NCI-H526 (cell line): ENCODE measurements around the gene UNK.
"Not testable (repeated sequence)": the region's sequence is repeated elsewhere in the genome, so short reads cannot be mapped to it uniquely, and the experiment has no call there.

ENCODE experiments used
- DNase-seq, 2 experiments: peaks; one replicate each; lab custom pipeline; 2025; lab: John Stamatoyannopoulos, UW

Gene UNK

DNA sequence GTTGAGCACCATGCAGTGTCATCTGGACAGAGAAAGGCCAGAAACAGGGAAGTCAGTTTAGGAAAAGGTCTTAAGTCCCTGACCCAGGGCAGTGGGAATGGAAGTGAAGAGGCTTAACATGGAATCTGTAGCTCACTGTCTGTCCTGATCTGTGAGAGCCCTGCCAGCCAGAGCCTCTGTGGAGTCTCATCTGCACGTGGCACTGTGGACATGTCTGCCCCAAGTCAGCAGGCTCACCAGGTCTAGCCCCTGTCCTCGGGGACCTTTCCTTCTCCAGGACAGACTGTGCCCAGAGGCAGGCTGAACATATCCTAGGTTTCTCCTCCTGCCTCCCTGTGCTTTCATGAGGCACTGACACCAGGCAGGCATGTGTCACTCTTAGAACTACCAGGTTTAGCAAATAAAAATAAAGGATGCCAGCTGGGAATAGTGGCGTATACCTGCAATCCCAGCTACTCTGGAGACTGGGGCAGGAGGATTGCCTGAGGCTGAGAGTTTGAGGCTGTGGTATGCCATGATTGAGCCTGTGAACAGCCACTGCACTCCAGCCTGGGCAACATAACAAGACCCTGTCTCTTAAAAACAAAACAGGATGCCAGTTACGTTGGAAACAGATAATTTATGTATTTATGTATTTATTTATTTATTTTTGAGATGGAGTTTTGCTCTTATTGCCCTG, 22.4 kb downstream of the UNK start:
- no peak for DNase-seq

DNA sequence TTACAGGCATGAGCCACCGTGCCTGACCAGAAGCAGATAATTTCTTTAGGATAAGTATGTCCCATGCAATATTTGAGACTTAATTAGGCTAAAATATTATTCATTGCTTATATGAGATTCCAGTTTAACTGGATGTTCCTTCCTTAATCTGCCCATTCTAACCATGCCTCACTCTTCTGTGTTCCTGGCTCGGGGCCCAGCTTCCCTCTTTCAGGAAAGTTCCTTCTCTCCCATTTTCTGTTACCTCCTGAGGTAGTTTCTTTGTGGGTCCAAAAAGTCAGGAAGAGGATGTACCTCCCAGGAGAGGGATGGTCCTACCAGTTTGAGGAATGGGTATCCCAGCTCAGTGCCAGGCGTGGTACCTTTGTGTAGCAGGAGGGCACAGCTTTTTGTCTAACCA, 23.3 kb downstream of the UNK start:
- DNase-seq: no peak

DNA sequence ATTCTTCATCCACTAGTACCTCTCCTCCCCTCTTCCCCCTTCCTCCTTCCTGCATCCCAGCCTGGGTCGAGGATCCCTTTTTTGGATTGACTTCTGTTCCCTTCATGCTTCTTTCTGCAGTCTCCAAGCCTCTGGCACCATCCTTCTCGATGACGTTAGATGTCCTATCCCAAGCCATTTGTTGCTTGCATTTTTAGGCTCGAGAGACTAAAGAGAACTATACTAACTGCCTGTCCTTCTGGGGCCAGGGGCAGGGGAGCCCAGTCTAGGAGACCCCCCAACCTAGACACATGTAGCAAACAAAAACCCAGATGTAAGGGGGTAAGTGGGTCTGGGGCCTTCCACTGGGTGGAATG, 23.9 kb downstream of the UNK start:
- DNase-seq: no peak

DNA sequence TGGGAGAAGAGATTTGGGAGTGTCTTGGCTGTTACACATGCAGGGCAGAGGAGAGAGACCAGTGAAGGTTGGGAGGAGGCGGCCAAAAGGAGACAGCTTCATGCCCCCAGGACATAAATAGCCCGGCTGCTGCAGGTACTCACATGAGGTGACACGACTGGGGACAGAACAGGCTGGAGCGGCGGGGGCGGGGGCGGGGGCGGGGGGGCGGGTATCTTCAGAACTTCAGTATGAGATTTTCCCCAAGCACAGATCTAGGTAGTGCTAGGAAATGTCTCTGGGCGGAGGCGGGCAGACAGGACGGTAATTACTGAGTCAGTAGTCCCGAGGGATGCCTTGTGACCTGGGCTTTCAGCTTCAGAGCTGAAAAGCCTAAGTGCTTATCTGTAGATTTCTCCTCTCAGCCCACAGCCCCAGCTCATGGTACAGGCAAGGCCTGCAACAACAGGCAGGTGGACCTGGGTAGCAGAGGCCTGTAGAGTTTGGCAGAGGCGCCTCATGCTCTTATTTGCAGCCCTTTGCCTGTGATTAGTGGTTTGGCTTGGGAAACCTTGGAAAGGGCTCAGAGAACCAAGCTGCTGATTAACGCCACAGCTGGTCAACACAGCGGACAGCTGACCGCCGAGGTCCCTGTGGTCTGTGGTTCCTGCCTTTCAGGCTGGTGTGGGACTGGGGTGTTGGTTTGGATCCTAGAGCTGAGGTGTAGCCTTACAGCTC, 24.5 kb downstream of the UNK start:
- peak in 1 of 2 experiments; percentile 41 for DNase-seq

DNA sequence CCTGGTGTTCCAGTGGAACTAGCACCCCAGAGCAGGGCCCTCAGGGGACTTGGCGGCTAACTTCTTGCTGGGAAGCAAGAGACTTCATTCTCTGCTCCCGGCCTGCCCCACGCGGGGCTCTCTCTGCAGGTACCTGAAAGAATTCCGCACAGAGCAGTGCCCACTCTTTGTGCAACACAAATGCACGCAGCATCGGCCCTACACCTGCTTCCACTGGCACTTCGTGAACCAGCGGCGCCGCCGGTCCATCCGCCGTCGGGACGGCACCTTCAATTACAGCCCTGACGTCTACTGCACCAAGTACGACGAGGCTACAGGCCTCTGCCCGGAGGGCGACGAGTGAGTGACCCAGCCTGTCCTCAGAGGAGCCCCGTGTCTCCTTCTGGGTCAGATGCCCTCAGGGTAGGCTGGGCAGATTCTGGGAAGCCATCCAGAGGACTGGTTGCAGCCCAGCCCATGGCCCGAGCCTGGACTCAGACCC, 25.1 kb downstream of the UNK start:
- no peak for DNase-seq

DNA sequence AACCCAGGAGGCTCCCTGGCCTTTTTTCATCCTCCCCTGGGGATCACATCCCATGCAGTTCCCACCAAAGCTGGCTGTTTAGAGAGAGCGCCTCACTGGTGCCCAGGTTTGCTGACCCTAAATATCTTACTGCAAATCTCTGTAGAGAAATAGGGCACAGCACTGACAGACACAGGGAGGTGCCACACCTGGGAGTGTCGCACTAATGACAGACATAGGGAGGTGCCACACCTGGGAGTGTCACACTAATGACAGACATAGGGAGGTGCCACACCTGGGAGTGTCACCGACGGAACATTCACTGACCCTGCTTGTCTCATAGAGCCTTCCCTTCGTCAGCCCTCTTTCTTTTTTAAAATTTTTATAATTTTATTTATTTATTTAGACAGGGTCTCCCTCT, 25.6 kb downstream of the UNK start:
- DNase-seq: no peak

DNA sequence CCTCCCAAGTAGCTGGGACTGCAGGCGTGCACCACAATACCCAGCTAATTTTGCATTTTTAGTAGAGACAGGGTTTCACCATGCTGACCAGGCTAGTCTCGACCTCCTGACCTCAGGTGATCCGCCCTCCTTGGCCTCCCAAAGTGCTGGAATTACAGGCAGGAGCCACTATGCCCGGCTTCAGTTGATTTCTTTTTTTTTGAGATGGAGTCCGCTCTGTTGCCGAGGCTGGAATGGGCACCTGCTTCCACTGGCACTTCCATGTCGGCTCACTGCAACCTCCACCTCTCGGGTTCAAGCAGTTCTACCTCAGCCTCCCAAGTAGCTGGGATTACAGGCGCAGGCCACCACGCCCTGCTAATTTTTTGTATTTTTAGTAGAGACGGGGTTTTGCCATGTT, 26.1 kb downstream of the UNK start:
- DNase-seq: not testable (repeated sequence)

DNA sequence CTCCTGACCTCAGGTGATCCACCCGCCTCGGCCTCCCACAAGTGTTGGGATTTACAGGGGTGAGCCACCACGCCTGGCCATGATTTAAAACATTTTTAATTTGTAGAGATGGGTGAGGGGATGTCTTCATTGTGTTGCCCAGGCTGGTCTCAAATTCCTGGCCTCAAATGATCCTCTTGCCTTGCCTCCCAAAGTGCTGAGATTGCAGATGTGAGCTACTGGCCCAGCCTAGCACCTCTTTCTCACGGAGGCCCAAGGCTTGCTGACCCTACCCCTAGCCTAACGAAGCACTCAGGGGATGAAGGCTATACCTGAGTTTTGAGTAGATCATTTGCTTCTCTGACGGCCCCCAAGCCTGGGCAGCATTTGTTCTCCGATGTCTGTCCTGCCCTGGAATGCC, 26.6 kb downstream of the UNK start:
- DNase-seq: no peak

DNA sequence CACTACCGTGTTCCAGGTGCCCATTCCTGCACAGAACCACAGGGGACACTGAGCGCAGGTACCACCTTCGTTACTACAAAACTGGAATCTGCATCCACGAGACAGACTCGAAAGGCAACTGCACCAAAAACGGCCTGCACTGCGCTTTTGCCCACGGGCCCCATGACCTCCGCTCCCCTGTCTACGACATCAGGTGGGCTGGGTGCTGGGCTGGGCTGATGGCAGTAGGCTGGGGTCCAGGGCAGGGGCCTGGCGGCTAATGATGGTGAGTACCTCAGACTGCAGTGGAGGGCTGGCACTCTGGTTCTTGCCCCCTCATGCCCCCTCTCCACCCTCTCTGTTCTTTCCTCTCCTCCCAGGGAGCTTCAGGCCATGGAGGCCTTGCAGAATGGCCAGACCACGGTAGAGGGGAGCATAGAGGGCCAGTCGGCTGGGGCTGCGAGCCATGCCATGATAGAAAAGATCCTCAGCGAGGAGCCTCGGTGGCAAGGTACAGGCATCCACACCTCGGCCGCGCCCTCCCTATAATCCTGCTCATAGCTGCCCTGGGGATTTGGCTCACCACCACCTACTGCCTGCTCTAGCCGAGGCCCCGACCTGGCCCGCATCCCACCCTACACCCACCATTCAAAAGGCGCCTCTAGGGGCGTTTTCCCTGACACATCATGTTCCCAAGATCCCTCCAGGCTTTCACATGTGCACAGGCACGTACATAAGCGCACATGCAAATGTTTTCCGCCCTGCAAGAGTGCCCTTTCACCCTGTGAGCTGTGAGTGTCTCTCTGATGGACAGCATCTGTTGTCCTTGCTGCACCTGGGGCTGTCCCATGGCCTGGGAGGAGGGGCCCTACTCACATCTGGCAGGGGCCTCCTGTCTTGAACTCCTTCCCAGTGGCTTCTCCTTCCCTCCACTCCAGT, 27.7 kb downstream of the UNK start:
- DNase-seq: no peak

DNA sequence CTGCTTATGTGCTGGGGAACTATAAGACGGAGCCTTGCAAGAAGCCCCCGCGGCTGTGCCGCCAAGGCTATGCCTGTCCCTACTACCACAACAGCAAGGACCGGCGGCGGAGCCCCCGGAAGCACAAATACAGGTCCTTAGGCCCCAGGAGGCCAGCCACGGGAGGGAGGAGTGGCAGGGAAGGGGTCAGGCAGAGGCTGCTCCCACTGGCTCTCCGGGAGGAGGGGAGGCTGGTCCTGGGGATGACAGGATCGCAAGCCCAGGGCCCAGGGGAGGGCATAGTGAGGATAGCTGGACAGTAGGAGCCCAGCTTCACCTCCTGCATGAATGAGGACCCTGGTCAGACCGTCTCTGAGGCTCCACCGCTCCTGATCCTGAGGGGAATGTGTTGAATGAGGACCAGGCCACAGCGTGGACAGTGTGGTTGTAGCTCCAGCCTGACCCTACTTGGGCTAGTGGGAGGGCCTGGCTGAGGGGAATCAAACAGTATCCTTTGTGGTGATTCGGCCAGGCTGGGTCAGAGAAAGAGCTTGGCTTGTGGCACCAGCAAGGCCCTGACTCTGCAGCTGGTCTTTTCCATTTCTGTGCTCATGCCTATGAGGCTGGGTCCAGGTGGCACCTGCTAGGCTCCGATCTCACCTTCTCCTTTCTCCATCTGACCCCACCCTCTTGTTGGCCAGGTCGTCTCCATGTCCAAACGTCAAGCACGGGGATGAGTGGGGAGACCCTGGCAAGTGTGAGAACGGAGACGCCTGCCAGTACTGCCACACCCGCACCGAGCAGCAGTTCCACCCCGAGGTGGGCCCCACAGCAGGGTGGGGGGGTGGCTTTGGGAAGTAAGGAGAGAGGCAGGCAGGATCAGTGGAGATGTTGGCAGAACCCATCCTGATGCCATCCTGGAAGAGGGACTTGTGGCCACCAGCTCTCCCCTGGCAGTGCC, 28.7 kb downstream of the UNK start:
- DNase-seq: no peak

DNA sequence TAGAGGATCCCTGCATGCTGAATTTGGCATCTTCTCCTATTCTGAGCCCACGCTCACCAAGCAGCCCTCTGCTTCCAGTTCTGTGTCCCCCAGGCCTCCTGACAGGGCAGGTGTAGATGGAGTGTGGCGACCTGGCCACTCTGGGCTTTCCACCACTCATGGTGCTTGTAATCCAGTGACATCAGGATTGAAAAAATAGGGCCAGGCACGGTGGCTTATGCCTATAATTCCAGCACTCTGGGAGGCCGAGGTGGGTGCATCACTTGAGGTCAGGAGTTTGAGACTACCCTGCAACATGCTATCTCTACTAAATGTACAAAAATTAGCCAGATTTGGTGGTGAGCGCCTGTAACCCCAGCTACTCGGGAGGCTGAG, 29.4 kb downstream of the UNK start:
- no peak for DNase-seq

DNA sequence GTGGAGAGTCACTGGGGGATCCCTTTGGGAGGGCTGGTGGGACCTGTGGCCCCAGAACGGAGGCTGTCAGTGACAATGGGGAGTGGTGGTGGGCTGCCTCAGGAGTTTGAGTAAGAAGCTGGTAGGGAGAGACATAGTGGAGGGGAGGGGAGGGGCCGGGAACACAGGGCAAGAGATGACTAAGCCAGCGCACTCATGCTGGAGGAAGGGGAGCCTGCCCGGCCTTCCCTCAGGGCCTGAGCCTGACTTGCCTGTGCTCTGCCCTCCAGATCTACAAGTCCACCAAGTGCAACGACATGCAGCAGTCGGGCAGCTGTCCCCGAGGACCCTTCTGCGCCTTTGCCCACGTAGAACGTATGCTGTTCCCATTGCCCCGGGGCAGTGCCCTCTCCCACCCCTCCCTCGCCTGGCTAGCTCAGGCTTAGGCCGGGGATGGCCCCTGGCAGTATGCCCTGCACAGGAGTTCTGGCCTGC, 30.3 kb downstream of the UNK start:
- no peak for DNase-seq

DNA sequence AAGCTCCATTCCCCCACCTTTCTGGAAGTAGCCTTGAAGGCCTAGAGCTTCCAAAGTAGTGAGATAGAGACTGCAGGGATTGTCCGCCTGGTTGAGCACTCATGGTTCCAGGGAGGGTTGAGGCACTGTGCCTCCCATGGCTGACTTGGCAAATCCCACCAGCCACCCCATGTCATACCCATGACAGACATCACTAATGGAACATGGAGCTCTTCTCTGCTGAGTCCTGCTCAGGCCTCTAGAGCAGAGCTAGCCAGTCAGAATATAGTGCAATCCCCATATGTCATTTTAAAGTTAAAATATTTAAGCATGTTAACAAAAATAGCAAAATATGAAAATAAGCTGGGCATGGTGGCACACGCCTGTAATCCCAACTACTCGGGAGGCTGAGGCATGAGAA, 30.8 kb downstream of the UNK start:
- DNase-seq: no peak

DNA sequence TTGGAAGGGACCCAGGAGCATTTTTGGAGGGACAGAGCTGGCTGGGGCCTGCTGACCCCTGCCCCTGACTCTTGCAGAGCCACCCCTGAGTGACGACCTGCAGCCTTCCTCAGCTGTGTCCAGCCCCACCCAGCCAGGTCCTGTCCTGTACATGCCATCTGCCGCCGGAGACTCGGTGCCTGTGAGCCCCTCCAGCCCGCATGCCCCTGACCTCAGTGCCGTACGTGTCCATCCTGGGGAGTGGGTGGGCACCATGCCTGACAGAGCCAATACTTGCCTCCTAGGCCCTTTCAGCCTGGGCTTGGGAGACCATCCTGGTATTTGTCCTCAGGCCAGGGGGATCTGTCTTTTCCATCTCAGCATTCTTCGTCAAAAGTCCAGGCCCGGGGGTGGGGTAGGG, 32.1 kb downstream of the UNK start:
- DNase-seq: no peak

DNA sequence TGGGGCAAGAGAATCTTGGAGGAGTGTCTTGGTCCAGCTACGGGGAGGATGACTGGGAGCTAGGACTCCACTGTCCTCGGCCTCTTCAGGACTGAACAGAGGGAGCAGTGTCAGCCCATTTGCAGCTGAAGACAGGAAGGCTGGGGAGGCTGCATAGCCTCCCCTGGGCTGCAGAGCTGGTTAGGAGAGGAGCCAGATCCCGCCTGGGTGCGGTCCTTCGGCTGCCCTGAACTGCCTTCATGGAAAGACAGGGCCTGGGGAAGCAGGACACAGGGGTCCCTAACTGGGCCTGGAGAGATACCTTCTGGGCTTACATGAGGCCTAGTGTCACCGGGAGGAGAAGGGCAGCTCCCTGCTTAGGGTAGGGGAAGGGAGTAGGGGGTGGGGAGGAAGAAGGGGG, 33.0 kb downstream of the UNK start:
- DNase-seq: no peak

DNA sequence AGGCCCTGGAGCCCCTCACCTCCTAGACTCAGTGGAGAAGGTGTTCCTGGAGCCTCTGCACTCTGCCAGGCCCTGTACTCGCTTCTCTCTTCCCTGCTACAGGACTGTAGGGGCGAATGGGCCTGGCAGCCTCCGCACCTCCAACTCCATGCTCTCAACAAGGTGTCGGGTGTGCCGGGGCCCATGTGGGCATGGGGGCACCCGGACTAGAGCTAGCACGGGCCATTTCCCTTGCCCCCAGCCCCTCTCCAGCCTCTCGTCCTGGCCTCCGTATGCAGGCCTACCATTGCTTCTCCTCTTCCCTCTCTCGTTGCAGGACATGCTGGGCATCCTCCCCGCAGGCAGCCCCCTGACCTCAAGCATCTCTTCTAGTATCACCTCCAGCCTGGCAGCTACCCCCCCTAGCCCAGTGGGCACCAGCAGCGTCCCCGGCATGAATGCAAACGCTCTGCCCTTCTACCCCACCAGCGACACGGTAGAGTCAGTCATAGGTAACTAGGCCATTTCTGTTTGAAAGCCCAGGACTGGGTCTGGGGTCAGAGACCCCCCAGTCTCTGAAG, 33.8 kb downstream of the UNK start:
- no peak for DNase-seq

DNA sequence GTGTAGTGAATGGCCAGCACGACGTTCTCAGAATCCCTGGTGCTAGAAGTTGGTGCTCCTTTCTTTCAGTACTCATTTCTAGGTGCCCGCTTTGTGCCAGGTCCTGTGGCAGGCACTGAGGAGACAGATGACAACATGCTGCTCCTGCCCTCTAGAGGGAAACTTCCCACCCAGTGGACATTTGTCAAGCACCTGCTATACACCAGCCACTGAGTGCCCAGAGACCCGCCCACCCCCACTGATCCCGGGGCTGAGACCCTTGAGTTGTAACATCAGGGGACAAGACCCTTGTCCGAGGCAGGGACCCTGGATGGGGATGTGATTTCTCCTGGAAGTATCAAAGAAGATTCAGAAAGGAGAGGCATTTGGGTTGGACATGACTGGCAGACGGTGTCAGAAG, 34.5 kb downstream of the UNK start:
- DNase-seq: no peak

DNA sequence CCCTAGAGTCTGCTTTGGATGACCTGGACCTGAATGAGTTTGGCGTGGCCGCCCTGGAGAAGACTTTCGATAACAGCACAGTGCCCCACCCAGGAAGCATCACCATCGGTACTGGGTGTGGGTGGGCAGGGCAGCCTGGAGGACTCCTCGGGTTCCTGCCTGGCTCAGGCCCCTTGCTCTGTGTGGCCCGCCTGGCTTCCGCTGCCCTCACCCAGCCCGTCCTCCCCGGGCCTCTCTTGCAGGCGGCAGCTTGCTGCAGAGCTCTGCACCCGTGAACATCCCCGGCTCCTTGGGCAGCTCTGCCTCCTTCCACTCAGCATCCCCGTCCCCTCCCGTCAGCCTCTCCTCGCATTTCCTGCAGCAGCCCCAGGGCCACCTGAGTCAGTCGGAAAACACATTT, 35.1 kb downstream of the UNK start:
- no peak for DNase-seq

DNA sequence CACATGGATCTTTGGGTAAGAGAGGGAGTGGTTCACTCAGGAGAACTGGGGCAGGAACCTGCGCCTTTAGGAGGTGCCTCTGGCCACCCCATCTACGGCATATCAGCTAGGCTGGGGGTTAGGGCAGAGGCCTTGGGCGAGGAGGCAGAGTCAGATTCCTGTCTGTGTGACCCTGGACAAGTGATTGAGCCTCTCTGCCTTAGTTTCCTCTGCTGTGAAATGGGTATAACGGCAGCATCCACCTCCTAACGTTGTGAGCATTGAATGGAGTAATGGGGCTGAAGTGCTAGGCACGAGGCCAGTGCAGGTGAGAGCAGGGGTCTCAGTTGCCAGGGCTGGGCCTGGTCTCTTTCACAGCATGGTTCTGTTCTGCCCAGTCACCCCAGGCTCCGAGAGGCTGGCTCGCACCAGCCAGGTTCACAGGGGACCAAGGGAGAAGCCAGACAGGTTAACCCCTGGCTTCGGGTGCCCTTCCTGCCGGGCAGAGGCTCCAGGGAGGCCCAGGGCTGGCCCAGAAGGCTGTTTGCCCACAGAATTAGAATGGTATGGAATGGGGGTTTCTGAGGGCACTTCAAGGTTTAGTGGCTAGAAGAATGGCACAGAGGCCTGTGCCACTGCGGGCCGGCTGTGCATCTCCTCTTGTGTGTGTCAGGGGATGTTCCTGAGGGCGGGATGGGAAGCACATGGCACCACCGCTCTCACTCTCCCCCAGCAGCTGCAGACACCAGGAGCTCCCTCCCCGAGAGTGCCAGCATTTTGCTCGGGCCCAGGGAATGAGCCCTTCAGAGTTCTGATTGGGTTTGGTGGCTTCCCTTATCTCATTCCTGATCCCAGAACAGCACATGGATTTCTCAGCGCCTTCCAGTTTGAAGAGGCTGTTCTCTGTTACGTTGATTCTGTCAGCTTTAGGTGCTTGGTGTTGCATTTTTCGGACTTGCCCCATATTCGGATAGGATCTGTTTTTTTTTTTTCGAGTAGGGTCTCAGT, 35.8 kb downstream of the UNK start:
- no peak for DNase-seq

DNA sequence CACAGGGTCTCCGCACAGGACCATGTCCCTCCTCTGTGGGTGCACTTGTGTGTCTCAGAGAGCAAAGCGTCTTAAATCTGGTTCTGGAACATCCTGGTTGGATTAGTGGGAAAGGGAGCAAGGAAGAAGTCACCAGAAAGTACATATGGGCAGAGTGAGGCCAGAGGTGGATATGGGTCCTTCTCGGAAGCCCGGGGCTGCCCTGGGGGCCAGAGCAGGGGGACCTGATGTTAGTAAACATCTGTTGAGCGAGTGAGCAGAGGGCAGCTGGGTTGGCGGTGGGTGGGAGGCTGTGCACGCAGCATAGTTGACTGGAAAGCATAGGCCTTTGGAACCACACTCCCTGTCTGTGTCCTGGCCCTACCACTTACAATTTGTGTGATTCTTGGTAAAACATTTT, 36.9 kb downstream of the UNK start:
- DNase-seq: no peak
